SU-DHL-6 (cell line): Measurements from ENCODE around the gene OR6C3.
"Not testable (repeated sequence)": the region's sequence is repeated elsewhere in the genome, so short reads cannot be mapped to it uniquely, and the experiment has no call there.

ENCODE experiments used
- EZH2phosphoT487 ChIP-seq: fragments of 200-600 bp; sonication (generic), shearing (Covaris generic); conservative IDR thresholded peaks from 2 replicates; pipeline ENCODE4 v1.6.1; 2018; ENCODE audit warnings: mild to moderate bottlenecking, antibody characterized with exemption, low read length, moderate library complexity, mixed read lengths
- TF ChIP-seq, protein P1 (sequence below): fragments of 200-600 bp; sonication (generic); IDR thresholded peaks from one replicate; pipeline ENCODE4 v1.5.1; 2017; ENCODE audit warnings: antibody characterized with exemption, mild to moderate bottlenecking, low read length, moderate library complexity; ENCODE audit not compliant: insufficient read depth, poor library complexity, severe bottlenecking

DNA sequence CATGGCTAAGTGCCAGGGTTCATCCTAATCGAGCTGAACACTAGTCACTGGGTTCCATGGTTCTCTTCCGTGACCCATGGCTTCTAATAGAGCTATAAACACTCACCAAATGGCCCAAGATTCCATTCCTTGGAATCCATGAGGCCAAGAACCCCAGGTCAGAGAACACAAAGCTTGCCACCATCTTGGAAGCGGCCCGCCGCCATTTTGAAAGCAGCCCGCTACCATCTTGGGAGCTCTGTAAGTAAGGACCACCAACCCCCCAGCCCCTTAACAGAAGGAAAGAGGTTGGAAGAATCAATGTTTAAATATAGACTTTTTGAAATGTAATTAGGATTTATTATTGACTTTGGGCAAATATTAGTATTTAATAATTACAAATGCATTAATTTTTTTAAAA is 4.7 kb upstream of the OR6C3 start:
- TF ChIP-seq, protein P1, sequence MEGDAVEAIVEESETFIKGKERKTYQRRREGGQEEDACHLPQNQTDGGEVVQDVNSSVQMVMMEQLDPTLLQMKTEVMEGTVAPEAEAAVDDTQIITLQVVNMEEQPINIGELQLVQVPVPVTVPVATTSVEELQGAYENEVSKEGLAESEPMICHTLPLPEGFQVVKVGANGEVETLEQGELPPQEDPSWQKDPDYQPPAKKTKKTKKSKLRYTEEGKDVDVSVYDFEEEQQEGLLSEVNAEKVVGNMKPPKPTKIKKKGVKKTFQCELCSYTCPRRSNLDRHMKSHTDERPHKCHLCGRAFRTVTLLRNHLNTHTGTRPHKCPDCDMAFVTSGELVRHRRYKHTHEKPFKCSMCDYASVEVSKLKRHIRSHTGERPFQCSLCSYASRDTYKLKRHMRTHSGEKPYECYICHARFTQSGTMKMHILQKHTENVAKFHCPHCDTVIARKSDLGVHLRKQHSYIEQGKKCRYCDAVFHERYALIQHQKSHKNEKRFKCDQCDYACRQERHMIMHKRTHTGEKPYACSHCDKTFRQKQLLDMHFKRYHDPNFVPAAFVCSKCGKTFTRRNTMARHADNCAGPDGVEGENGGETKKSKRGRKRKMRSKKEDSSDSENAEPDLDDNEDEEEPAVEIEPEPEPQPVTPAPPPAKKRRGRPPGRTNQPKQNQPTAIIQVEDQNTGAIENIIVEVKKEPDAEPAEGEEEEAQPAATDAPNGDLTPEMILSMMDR = not testable (repeated sequence)
- TF ChIP-seq EZH2phosphoT487 = not testable (repeated sequence)
